ENCODE measurements around the gene SLC35F3.

DNA sequence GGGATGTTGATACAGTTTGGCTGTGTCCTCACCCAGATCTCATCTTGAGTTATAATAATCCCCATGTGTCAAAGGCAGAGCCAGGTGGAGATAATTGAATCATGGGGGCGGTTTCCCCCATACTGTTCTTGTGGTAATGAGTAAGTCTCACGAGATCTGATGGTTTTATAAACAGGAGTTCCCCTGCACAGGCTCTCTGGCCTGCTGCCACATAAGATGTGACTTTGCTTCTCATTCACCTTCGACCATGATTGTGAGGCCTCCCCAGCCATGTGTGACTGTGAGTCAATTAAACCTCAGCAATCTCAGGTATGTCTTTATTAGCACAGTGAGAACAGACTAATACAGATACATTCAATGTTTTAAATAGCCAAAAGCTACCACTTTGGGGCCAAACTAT is 41.1 kb downstream of the SLC35F3 start:
- TF ChIP-seq SMC3 (IDR thresholded peaks at IDR 0.05; ENCODE audit: low read depth, low read length) (no peak), TAF1 (IDR thresholded peaks at IDR 0.05; ENCODE audit: borderline replicate concordance, low read depth, low read length) (no peak), RFX5 (IDR thresholded peaks at IDR 0.05; ENCODE audit: low read length) (no peak), POLR2AphosphoS5 (IDR thresholded peaks at IDR 0.05; ENCODE audit: low read depth, low read length) (no peak), CHD2 (IDR thresholded peaks at IDR 0.05; ENCODE audit: low read length, partially characterized antibody) (no peak), YY1 (IDR thresholded peaks at IDR 0.05; ENCODE audit: low read depth) (no peak), EZH2phosphoT487 (IDR thresholded peaks at IDR 0.05; ENCODE audit: borderline replicate concordance, low read depth) (no peak), JUND (IDR thresholded peaks at IDR 0.05) (no peak), GATA2 (CRISPR knock-in tag; IDR thresholded peaks at IDR 0.05) (no peak), GABPA (IDR thresholded peaks at IDR 0.05; ENCODE audit: low read depth) (no peak), RAD21 (IDR thresholded peaks at IDR 0.05; ENCODE audit: low read length) (no peak)
- TF ChIP-seq, protein P1, sequence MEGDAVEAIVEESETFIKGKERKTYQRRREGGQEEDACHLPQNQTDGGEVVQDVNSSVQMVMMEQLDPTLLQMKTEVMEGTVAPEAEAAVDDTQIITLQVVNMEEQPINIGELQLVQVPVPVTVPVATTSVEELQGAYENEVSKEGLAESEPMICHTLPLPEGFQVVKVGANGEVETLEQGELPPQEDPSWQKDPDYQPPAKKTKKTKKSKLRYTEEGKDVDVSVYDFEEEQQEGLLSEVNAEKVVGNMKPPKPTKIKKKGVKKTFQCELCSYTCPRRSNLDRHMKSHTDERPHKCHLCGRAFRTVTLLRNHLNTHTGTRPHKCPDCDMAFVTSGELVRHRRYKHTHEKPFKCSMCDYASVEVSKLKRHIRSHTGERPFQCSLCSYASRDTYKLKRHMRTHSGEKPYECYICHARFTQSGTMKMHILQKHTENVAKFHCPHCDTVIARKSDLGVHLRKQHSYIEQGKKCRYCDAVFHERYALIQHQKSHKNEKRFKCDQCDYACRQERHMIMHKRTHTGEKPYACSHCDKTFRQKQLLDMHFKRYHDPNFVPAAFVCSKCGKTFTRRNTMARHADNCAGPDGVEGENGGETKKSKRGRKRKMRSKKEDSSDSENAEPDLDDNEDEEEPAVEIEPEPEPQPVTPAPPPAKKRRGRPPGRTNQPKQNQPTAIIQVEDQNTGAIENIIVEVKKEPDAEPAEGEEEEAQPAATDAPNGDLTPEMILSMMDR (IDR thresholded peaks at IDR 0.05): no peak
- TF ChIP-seq, protein P2, sequence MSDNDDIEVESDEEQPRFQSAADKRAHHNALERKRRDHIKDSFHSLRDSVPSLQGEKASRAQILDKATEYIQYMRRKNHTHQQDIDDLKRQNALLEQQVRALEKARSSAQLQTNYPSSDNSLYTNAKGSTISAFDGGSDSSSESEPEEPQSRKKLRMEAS (IDR thresholded peaks at IDR 0.05; ENCODE audit: low read depth): no peak

Data from SK-N-SH (cell line).